Measurements from ENCODE around the gene EXOC1L.

GRCh38 chr4:55783584-55783983 lies 36.0 kb upstream of the EXOC1L start:
- no peak for TF ChIP-seq POLR2AphosphoS5 (IDR thresholded peaks at IDR 0.05; ENCODE audit: low read depth, low read length)
- TF ChIP-seq TAF1 (IDR thresholded peaks at IDR 0.05; ENCODE audit: borderline replicate concordance, insufficient read depth, low read length), result no peak
- TF ChIP-seq REST (IDR thresholded peaks at IDR 0.05; ENCODE audit: insufficient read depth in 1 of 2, low read depth in 2 of 2, low read length in 2 of 2), result no peak

All from PFSK-1 (cell line).